CD4-positive, alpha-beta T cell treated with Interleukin-10 for 1 hour (primary cell): ENCODE results near the gene ATL3.
"Not testable (repeated sequence)": the region's sequence is repeated elsewhere in the genome, so short reads cannot be mapped to it uniquely, and the experiment has no call there.

Source experiments
- DNase-seq: peaks from one replicate; pipeline ENCODE4 v3.0.0-alpha.2; 2020

ATL3 gene

GRCh38 chr11:63616953-63617352, 54.2 kb downstream of the ATL3 start:
- DNase-seq = no peak

- peak; percentile 44 for DNase-seq
Observed at GRCh38 chr11:63614136-63614671, 57.0 kb downstream of the ATL3 start, which contains the start of gene PLAAT3. TSS of gene PLAAT3 (minus strand) at chr11:63614433. CDS start at chr11:63614014, 419 bp downstream.

DNA sequence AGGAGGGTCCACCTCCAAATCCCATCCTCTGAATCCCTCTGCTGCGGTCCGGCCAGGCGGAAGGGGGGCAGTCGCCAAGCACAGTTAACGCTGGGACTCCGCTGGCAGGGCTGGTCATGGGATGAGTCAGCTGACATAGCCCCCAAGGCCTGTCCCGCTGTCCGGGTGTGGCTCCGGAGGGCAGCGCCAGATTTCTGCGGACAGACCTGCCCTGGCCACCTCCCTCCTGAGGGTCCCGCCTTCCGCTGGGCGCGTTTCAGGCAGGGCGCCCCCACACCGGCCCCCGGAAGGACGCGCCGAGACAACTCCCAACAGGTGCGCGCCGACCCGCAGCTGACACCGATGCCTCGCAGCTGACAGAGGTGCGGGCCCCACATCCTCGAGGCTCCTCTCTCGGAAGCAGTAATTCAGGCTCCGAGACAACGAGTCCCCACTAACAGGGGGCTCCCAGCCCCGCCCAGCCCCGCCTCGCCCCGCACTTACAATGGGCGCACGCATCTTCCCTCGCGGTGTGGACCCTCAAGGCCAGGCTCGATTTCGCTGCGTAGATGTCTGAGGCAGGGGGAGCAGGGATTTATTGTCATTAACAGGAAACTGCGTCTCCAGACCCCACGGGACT, 57.5 kb downstream of the ATL3 start:
- peak; percentile 49 for DNase-seq

DNA sequence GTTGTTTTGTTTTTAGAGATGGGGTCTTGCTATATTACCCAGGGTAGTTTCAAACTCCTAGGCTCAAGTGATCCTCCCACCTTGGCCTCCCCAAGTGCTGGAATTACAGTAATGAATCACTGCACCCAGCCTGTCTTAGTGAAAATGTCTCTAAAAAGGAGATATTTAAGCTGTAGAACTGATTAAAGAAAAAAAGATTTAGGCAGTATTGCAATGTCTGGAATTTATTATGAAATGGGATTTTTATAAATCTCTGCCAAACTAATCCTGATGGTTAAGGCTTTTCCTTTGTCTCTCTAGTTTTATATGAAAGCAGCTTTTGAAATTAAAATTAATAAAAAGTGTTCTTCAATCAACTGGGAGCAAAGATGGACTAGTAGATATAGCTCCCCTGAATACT, 59.0 kb downstream of the ATL3 start:
- DNase-seq = no peak

DNA sequence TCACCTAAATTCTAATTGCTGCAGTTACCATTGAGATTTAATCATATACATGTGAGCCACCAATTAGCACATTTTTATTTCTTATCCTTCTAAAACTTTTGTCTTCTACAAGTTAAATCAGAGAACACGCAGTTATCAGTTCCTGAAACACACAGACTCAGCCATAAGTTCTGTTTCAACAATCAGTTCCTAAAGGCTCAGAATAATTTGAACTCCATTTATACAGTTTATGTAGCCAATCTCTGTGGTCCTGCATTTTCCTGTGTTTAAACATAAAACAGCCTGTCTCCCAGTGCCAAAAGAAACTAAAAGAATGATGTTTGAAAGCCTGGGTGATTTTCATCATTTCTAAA, 59.8 kb downstream of the ATL3 start:
- DNase-seq = no peak

DNA sequence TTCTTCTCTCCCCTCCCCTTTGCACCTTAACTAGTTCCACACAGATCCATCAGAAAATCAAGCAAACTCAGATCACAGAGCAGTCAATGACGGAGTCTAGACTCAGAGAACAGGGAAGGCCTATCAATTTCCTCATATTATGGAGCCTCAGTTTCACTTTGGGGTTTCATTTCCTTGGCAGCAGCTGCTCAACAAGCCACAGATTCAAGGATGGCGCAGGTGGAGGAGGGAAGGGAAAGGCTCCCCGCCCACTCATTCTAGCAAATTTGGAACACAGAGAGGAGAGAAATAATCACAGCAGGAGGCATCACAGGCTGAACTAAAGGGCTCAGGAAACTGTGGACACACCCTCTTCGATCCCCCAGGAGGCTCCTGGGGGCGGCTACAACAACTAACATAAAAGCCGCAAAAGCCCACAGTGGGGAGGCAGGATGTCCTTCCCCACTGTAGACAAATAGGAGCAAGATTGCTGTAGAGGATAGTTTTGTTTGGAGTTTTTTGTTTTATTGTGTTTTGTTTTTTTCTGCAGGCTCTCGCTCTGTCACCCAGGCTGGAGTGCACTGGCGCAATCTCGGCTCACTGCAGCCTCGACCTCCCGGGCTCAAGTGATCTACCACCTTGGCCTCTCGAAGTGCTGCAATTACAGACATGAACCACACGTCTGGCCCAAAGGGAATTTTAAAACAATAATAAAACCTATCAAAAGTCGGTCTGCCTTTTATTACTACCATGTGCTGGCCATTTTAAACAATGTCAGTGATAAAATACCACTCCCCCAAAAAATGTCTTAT, 60.4 kb downstream of the ATL3 start:
- DNase-seq = no peak

DNA sequence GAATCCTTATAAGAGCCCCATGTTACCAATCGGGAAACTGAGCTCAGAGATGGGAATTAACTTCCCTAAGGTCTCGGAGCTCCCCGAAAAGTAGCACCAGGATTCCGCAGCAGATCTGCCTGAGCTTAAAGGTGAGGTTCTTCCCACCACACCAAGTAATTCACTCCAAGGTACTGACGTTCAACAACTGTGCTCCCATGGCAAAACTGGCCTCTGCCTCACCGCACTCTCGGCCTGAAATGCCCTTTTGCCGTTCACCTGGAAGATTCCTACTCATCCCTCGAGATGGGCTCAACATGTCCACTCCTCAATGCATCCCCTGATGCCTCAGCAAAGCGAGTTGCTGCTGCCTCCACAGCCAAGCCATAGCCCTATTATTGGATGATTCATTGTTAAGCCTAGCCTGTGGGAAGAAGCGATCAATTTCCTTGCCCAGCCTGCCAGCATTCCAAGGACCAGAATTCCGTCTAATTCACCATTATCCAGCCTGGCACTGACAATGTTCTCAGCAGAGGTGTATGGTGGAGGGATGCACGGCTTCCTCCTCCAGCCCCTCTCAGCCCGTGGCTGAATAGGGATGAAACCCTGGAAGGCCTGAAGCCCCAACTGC, 61.1 kb downstream of the ATL3 start:
- DNase-seq = no peak

- DNase-seq = no peak
Observed at GRCh38 chr11:63609536-63609935, 61.6 kb downstream of the ATL3 start.

- DNase-seq = no peak
Observed at GRCh38 chr11:63608353-63609345, 62.5 kb downstream of the ATL3 start.

DNA sequence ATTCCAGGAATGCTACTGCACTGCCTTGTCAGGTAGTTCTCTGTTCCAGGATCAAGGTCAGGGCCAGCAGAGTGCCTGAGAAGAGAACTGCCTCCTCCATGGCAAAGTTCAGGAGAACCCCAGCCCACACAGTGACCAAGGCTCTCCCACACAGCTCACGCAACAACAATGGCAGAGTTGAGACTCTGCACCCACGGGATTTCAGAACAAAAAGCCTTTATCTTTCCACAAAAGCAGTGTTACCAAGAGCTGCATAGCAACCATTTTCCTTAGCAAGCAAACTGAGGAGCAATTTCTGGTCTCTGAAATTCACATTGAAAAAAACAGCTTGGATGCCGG, 68.0 kb downstream of the ATL3 start:
- DNase-seq = no peak

GRCh38 chr11:63602290-63603179, 68.6 kb downstream of the ATL3 start:
- DNase-seq = not testable (repeated sequence)

DNA sequence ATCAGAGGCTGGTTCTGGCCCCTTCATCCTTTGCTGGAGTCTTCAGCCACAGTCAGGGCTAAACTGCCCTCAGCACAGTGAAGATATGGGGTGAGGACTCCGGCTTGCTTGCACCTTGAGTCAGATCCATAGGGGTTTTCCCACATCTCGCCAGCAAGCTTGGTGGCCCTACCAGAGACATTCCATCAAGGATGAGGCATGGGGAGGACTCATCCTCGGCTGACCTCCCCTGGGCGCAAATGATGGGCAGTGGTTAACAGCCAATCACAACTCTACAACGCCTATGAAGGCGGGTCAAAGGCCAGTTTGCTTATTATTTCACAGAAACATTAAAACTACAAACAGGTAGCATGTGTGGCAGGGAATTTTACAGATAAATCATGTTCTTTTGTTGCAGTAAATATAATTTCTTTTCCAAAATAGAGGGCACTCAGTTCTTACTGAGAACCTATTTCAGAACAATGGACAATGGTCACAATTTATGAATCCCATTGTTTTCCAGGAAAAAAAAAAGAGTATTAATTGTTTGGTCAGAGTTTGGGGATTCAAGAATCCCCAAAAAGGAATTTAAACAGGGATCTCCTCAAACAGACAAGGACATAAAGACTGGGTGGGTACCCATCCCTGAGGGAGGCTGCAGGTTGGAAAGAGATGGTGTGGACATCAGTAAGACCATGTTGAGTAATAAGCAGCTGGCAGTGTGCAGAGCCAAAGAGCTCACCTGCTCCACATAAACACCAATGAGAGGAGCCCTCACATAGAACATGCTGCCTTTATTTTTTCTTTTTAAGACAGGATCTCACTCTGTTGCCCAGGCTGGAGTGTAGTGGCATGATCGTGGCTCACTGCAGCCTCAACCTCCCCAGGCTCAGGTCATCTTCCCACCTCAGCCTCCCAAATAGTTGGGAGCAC, 71.7 kb downstream of the ATL3 start:
- no peak for DNase-seq

GRCh38 chr11:63598556-63598955, 72.6 kb downstream of the ATL3 start:
- DNase-seq = no peak

- DNase-seq = no peak
Observed at GRCh38 chr11:63595296-63595695, 75.9 kb downstream of the ATL3 start.

- DNase-seq = no peak
Observed at GRCh38 chr11:63592975-63593395, 78.2 kb downstream of the ATL3 start.

GRCh38 chr11:63590024-63590788, 81.0 kb downstream of the ATL3 start:
- DNase-seq = no peak

DNA sequence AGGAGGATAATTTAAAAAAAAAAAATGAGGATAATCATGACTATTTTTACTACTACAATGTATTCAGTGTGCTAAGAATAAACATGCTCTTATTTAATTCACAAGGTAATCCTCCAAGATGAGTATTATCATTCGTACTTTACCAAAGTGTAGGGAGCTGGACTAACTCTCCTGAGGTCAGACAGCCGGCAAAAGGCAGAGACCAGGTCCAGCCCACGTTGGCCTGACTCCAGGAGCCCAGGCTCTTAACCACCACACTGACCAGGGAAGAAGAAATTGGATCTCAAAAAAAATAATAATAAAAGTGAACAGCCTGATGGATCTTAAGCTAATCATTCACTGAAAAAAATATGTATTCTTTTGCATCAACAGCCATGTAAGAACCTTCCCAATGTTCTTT, 82.2 kb downstream of the ATL3 start:
- DNase-seq = no peak

- DNase-seq = no peak
Observed at GRCh38 chr11:63586451-63587166, 84.6 kb downstream of the ATL3 start.

GRCh38 chr11:63583357-63583677, 87.9 kb downstream of the ATL3 start:
- no peak for DNase-seq
